Lower leg skin (tissue), 3 donors: ENCODE data around the gene ZC3H18.

Experiments
- POLR2A ChIP-seq, 2 donors: fragments of 450-650 bp; IDR thresholded peaks; one replicate each; pipeline ENCODE4 v1.6.1; 2016 to 2017; ENCODE audit warnings: antibody characterized with exemption in 2 of 2, mild to moderate bottlenecking in 1 of 2, moderate library complexity in 1 of 2
- TF ChIP-seq, protein P1 (sequence below), 3 donors: fragments of 450-650 bp; IDR thresholded peaks; one replicate each; pipeline ENCODE4 v1.5.1; 2016; ENCODE audit warnings: antibody characterized with exemption in 3 of 3, mild to moderate bottlenecking in 3 of 3, moderate library complexity in 2 of 3

- TF ChIP-seq, protein P1, sequence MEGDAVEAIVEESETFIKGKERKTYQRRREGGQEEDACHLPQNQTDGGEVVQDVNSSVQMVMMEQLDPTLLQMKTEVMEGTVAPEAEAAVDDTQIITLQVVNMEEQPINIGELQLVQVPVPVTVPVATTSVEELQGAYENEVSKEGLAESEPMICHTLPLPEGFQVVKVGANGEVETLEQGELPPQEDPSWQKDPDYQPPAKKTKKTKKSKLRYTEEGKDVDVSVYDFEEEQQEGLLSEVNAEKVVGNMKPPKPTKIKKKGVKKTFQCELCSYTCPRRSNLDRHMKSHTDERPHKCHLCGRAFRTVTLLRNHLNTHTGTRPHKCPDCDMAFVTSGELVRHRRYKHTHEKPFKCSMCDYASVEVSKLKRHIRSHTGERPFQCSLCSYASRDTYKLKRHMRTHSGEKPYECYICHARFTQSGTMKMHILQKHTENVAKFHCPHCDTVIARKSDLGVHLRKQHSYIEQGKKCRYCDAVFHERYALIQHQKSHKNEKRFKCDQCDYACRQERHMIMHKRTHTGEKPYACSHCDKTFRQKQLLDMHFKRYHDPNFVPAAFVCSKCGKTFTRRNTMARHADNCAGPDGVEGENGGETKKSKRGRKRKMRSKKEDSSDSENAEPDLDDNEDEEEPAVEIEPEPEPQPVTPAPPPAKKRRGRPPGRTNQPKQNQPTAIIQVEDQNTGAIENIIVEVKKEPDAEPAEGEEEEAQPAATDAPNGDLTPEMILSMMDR (IDR thresholded peaks at IDR 0.05) = peak in 1 of 3 donors; percentile 21
- TF ChIP-seq POLR2A (IDR thresholded peaks at IDR 0.05) = no peak
Measured at GRCh38 chr16:88651276-88651988, 81.2 kb downstream of the ZC3H18 start.
